MM.1S (cell line): ENCODE measurements around the gene FTL.

Experiments used
- DNase-seq: peaks from one replicate; pipeline ENCODE4 v3.0.0-alpha.2; 2015
- H2AFZ ChIP-seq: fragments of 300-600 bp; sonication (generic); 2 replicates; pipeline ENCODE4 v1.6.0; 2016; ENCODE audit warnings: antibody characterized with exemption, low read length
- H3F3A ChIP-seq: fragments of 300-600 bp; sonication (generic); 2 replicates; pipeline ENCODE4 v1.6.1; 2016; ENCODE audit warnings: mild to moderate bottlenecking, antibody characterized with exemption, low read length, moderate library complexity, mixed read lengths; ENCODE audit not compliant: insufficient read depth
- H3K27ac ChIP-seq: fragments of 300-600 bp; sonication (generic); 2 replicates; pipeline ENCODE4 v1.5.1; 2016; ENCODE audit warnings: mild to moderate bottlenecking, low read length
- H3K27me3 ChIP-seq: fragments of 300-600 bp; sonication (generic); replicated peaks from 2 replicates; pipeline ENCODE4 v1.6.0; 2016; ENCODE audit warnings: low read length; ENCODE audit not compliant: insufficient read depth
- H3K36me3 ChIP-seq: fragments of 300-600 bp; sonication (generic); replicated peaks from 2 replicates; pipeline ENCODE4 v1.6.1; 2016; ENCODE audit warnings: mild to moderate bottlenecking, low read length, mixed read lengths; ENCODE audit not compliant: insufficient read depth
- H3K4me1 ChIP-seq: fragments of 300-600 bp; sonication (generic); 2 replicates; pipeline ENCODE4 v1.6.1; 2016; ENCODE audit warnings: low read length, mixed read lengths
- H3K4me2 ChIP-seq: fragments of 300-600 bp; sonication (generic); 2 replicates; pipeline ENCODE4 v1.6.0; 2016; ENCODE audit warnings: low read depth, low read length
- H3K4me3 ChIP-seq: fragments of 300-600 bp; sonication (generic); 2 replicates; pipeline ENCODE4 v1.5.1; 2016; ENCODE audit warnings: low read length, mixed read lengths
- H3K79me2 ChIP-seq: fragments of 300-600 bp; sonication (generic); 2 replicates; pipeline ENCODE4 v1.6.1; 2016; ENCODE audit warnings: mixed run types, low read length, mixed read lengths
- H3K9ac ChIP-seq: fragments of 300-600 bp; sonication (generic); 2 replicates; pipeline ENCODE4 v1.6.1; 2016; ENCODE audit warnings: low read length, mixed read lengths
- H3K9me2 ChIP-seq: fragments of 300-600 bp; sonication (generic); replicated peaks from 2 replicates; pipeline ENCODE4 v1.6.1; 2016; ENCODE audit warnings: mild to moderate bottlenecking, low read length, mixed read lengths; ENCODE audit not compliant: insufficient read depth
- H3K9me3 ChIP-seq: fragments of 300-600 bp; sonication (generic); replicated peaks from 2 replicates; pipeline ENCODE4 v1.6.1; 2016; ENCODE audit warnings: mild to moderate bottlenecking, low read length, mixed read lengths; ENCODE audit not compliant: insufficient read depth
- H4K20me1 ChIP-seq: fragments of 300-600 bp; sonication (generic); 2 replicates; pipeline ENCODE4 v1.6.1; 2016; ENCODE audit warnings: mild to moderate bottlenecking, low read length, moderate library complexity, mixed read lengths; ENCODE audit not compliant: insufficient read depth
- CTCF ChIP-seq: fragments of 300-600 bp; sonication (generic); IDR thresholded peaks from 2 replicates; pipeline ENCODE4 v1.5.1; 2016; ENCODE audit warnings: antibody characterized with exemption, low read length, mixed read lengths
- EZH2 ChIP-seq: fragments of 300-600 bp; sonication (generic); optimal IDR thresholded peaks from 2 replicates; pipeline ENCODE3; 2017; ENCODE audit warnings: low read depth, mild to moderate bottlenecking, antibody characterized with exemption, low read length, mixed read lengths
- EZH2phosphoT487 ChIP-seq: fragments of 300-600 bp; sonication (generic); IDR thresholded peaks from 2 replicates; pipeline ENCODE4 v1.6.1; 2018; ENCODE audit warnings: antibody characterized with exemption, low read length

FTL gene

GRCh38 chr19:48990400-48990799 is 25.3 kb downstream of the FTL start:
- Histone ChIP-seq H3K4me2 (no peak overlapping the region), H3K79me2 (peaks cover 47% of the 10 kb centered on the region), H3K27ac (no peak overlapping the region), H2AFZ (no peak overlapping the region), H3K9me2 (no peaks in the 10 kb centered on the region), H3K36me3 (no peaks in the 10 kb centered on the region), H4K20me1 (no peaks in the 10 kb centered on the region), H3K9me3 (no peaks in the 10 kb centered on the region), H3K9ac (no peak overlapping the region), H3F3A (no peaks in the 10 kb centered on the region), H3K4me3 (no peak overlapping the region), H3K4me1 (peaks cover 10% of the 10 kb centered on the region), H3K27me3 (no peaks in the 10 kb centered on the region)
- no peak for TF ChIP-seq EZH2phosphoT487
- TF ChIP-seq CTCF = no peak
- no peak for TF ChIP-seq EZH2
- no peak for DNase-seq

GRCh38 chr19:48991011-48991609 is 26.0 kb downstream of the FTL start:
- peaks cover 54% of the 10 kb centered on the region for H3K79me2 ChIP-seq
- TF ChIP-seq EZH2phosphoT487 (no peak), CTCF (no peak), EZH2 (no peak)
- no peak for DNase-seq
- no peaks in the 10 kb centered on the region for H3F3A ChIP-seq
- H3K9me2 ChIP-seq = no peaks in the 10 kb centered on the region
- no peaks in the 10 kb centered on the region for H3K9me3 ChIP-seq
- H3K4me3 ChIP-seq = no peak overlapping the region
- H3K4me2 ChIP-seq = no peak overlapping the region; the same call in 1 of the 2 replicates
- H2AFZ ChIP-seq = no peak overlapping the region
- H3K4me1 ChIP-seq = peaks cover 10% of the 10 kb centered on the region
- no peaks in the 10 kb centered on the region for H3K27me3 ChIP-seq
- no peak overlapping the region for H3K9ac ChIP-seq
- no peaks in the 10 kb centered on the region for H3K36me3 ChIP-seq
- no peaks in the 10 kb centered on the region for H4K20me1 ChIP-seq
- H3K27ac ChIP-seq = no peak overlapping the region

- Histone ChIP-seq H2AFZ (peak overlapping the region; percentile 69), H4K20me1 (no peaks in the 10 kb centered on the region)
- TF ChIP-seq CTCF = no peak
- TF ChIP-seq EZH2 = no peak
- TF ChIP-seq EZH2phosphoT487 = no peak
Observed at GRCh38 chr19:48991873-48992580, 26.9 kb downstream of the FTL start.

More at GRCh38 chr19:48991873-48992580, 26.9 kb downstream of the FTL start:
- Histone ChIP-seq H3K27me3 (no peaks in the 10 kb centered on the region), H3K79me2 (peaks cover 63% of the 10 kb centered on the region), H3K9me3 (no peaks in the 10 kb centered on the region), H3K27ac (peak overlapping the region; percentile 89; the same call in 1 of the 2 replicates), H3K9me2 (no peaks in the 10 kb centered on the region), H3F3A (no peaks in the 10 kb centered on the region), H3K4me3 (peak overlapping the region; percentile 96), H3K4me1 (peaks cover 10% of the 10 kb centered on the region), H3K4me2 (peak overlapping the region; percentile 62), H3K9ac (peak overlapping the region; percentile 75), H3K36me3 (no peaks in the 10 kb centered on the region)
- DNase-seq = peak; percentile 37
